EL (cell line): ENCODE results near the gene SPATA6.

Experiments
- DNase-seq: peaks from one replicate; pipeline ENCODE4 v3.0.0-alpha.2; 2016

Gene SPATA6

DNA sequence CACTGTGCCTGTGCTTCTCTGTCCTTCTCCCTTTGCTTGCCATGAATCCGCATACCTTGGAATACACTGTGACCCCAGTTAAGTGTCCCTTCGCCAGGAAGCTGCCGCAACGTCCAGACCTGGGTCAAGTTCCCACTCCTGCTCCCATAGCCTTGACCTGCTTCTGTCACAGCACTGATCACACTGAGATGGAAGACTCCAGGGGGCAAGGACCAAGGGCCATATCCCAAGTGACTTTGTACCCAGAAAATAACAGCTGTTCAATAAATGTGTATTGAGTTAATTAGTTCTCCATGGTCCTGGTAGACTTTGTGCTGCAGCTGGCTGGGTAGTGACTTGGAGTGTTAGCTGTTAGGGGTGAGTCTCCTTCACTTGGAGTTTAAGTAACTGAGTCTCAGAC, 223.6 kb downstream of the SPATA6 start:
- no peak for DNase-seq

DNA sequence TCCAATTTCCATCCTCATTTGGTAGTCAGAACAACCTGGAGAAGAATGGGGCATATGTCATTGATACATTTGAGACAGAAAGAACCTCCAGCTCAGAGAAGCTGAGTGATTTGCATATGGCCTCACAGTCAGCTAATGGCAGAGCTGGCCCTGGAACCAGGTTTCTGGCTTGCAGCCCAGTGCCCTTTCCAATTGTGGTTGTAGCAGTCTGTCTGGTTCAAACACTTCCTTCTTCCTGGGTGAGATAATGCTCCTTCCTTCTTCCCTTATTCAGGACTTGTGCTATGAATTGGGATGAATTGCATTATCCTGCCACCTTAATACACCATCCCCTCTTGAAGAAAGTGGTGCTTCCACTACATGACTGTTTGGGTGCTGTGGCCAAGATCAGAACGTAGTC, 225.3 kb downstream of the SPATA6 start:
- DNase-seq, result no peak
